OCI-LY1 (cell line): ENCODE results near the gene SRBD1.

ENCODE experiments used
- CTCF ChIP-seq: fragments of 200-600 bp; sonication (generic), shearing (Covaris generic); IDR thresholded peaks from 2 replicates; pipeline ENCODE4 v1.5.1; 2017; ENCODE audit warnings: mild to moderate bottlenecking, antibody characterized with exemption, low read length, moderate library complexity, mixed read lengths
- EZH2 ChIP-seq: fragments of 200-600 bp; sonication (generic), shearing (Covaris generic); IDR thresholded peaks from 2 replicates; pipeline ENCODE4 v1.8.0; 2017; ENCODE audit warnings: borderline replicate concordance, mixed run types, mild to moderate bottlenecking, antibody characterized with exemption, low read length, moderate library complexity, mixed read lengths

DNA sequence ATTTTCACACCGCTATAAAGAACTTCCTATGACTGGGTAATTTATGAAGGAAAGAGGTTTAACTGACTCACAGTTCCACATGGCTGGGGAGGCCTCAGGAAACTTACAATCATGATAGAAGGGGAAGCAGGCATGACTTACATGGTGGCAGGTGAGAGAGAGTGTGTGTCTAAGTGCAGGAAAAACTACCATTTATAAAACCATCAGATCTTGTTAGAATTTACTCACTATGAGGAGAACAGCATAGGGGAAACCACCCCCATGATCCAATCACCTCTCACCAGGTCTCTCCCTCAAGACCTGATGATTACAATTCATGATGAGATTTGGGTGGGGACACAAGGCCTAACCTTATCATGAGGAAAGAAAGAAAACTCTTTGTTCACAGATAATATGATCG is 174.6 kb downstream of the SRBD1 start:
- TF ChIP-seq CTCF: no peak
- no peak for TF ChIP-seq EZH2
